GM23338 (cell line): ENCODE measurements around the gene NRCAM. TPM values are rescaled to one million over a fixed set of nuclear protein-coding genes. Genes with fewer than 3 reads are reported as not detected.

ENCODE experiments used
- ATAC-seq: fragments of 200-7000 bp; cut with Tn5 transposase; 3 replicates; pipeline ENCODE4 v1.9.1; 2020
- DNase-seq: peaks from one replicate; pipeline ENCODE4 v3.0.0-alpha.2; 2015; ENCODE audit warnings: low spot score
- H2AFZ ChIP-seq: fragments of 200-600 bp; sonication (generic); 2 replicates; pipeline ENCODE4 v1.8.0; 2016; ENCODE audit warnings: antibody characterized with exemption, mild to moderate bottlenecking, moderate library complexity
- H3F3A ChIP-seq: fragments of 200-600 bp; sonication (generic); replicated peaks from 2 replicates; pipeline ENCODE4 v1.8.0; 2017; ENCODE audit warnings: antibody characterized with exemption, mixed run types, low read depth
- H3K27ac ChIP-seq: fragments of 200-600 bp; sonication (generic); 2 replicates; pipeline ENCODE4 v1.6.1; 2016; ENCODE audit warnings: low read depth
- H3K27me3 ChIP-seq: fragments of 200-600 bp; sonication (generic); 2 replicates; pipeline ENCODE4 v1.8.0; 2016; ENCODE audit warnings: mild to moderate bottlenecking, mixed run types, moderate library complexity; ENCODE audit not compliant: insufficient read depth
- H3K36me3 ChIP-seq: fragments of 200-600 bp; sonication (generic); 2 replicates; pipeline ENCODE4 v1.8.0; 2016; ENCODE audit warnings: mild to moderate bottlenecking; ENCODE audit not compliant: insufficient read depth
- H3K4me1 ChIP-seq: fragments of 200-600 bp; sonication (generic); 2 replicates; pipeline ENCODE4 v1.8.0; 2016; ENCODE audit warnings: mild to moderate bottlenecking, moderate library complexity; ENCODE audit not compliant: insufficient read depth
- H3K4me2 ChIP-seq: fragments of 200-600 bp; sonication (generic); 2 replicates; pipeline ENCODE4 v1.7.1; 2017; ENCODE audit warnings: mixed run types
- H3K4me3 ChIP-seq: fragments of 200-600 bp; sonication (generic); 2 replicates; pipeline ENCODE4 v1.6.1; 2016; ENCODE audit warnings: mixed run types
- H3K79me2 ChIP-seq: fragments of 200-600 bp; sonication (generic); replicated peaks from 2 replicates; pipeline ENCODE4 v1.8.0; 2017; ENCODE audit warnings: mild to moderate bottlenecking; ENCODE audit not compliant: insufficient read depth
- H3K9me2 ChIP-seq: fragments of 200-600 bp; sonication (generic); 2 replicates; pipeline ENCODE4 v1.8.0; 2017; ENCODE audit not compliant: insufficient read depth
- H4K20me1 ChIP-seq: fragments of 200-600 bp; sonication (generic); replicated peaks from 2 replicates; pipeline ENCODE4 v1.8.0; 2017; ENCODE audit warnings: mild to moderate bottlenecking; ENCODE audit not compliant: insufficient read depth
- H3K27ac Mint-ChIP-seq: 2 replicates; pipeline ENCODE4 v1.8.0; 2020; ENCODE audit warnings: inconsistent platforms, mild to moderate bottlenecking, moderate library complexity, mixed read lengths
- H3K27me3 Mint-ChIP-seq: 3 replicates; pipeline ENCODE4 v1.8.0; 2022; ENCODE audit warnings: low read depth, mild to moderate bottlenecking, moderate library complexity, mixed read lengths, inconsistent platforms; ENCODE audit not compliant: insufficient read depth, poor library complexity
- H3K36me3 Mint-ChIP-seq: 3 replicates; pipeline ENCODE4 v1.8.0; 2021; ENCODE audit warnings: low read depth, mild to moderate bottlenecking, inconsistent platforms, moderate library complexity, mixed read lengths
- H3K4me1 Mint-ChIP-seq: 3 replicates; pipeline ENCODE4 v1.8.0; 2020; ENCODE audit warnings: mild to moderate bottlenecking, inconsistent platforms, mixed read lengths
- H3K4me3 Mint-ChIP-seq: 3 replicates; pipeline ENCODE4 v1.8.0; 2021; ENCODE audit warnings: moderate library complexity, mild to moderate bottlenecking, inconsistent platforms, mixed read lengths
- H3K9me3 Mint-ChIP-seq: 3 replicates; pipeline ENCODE4 v1.8.0; 2020; ENCODE audit warnings: moderate library complexity, mild to moderate bottlenecking, inconsistent platforms, mixed read lengths
- CREB1 ChIP-seq: fragments of 250-450 bp; sonication (Bioruptor Pico); IDR thresholded peaks from 2 replicates; pipeline ENCODE4 v1.5.0; 2020; ENCODE audit warnings: low read depth, mild to moderate bottlenecking, moderate library complexity
- ETS1 ChIP-seq: IDR thresholded peaks from 2 replicates; pipeline ENCODE4 v1.6.1; 2016; ENCODE audit warnings: antibody characterized with exemption
- EZH2 ChIP-seq: fragments of 200-600 bp; sonication (generic); IDR thresholded peaks from one replicate; pipeline ENCODE4 v1.8.0; 2017; ENCODE audit warnings: antibody characterized with exemption, mild to moderate bottlenecking, low read depth; ENCODE audit not compliant: unreplicated experiment
- JUNB ChIP-seq: IDR thresholded peaks from one replicate; pipeline ENCODE4 v1.6.1; 2016; ENCODE audit warnings: antibody characterized with exemption; ENCODE audit not compliant: unreplicated experiment
- NANOG ChIP-seq: IDR thresholded peaks from 2 replicates; pipeline ENCODE4 v1.6.1; 2016; ENCODE audit warnings: antibody characterized with exemption, borderline replicate concordance
- STAT1 ChIP-seq: IDR thresholded peaks from one replicate; pipeline ENCODE4 v1.6.1; 2016; ENCODE audit warnings: antibody characterized with exemption; ENCODE audit not compliant: unreplicated experiment
- ZNF114 ChIP-seq: fragments of 250-450 bp; sonication (Bioruptor Pico); IDR thresholded peaks from 2 replicates; pipeline ENCODE4 v1.5.0; 2020; ENCODE audit warnings: mild to moderate bottlenecking, moderate library complexity
- ZNF331 ChIP-seq: fragments of 250-450 bp; sonication (Bioruptor Pico); IDR thresholded peaks from 2 replicates; pipeline ENCODE4 v1.5.0; 2020; ENCODE audit warnings: low read depth, mild to moderate bottlenecking, moderate library complexity
- polyA plus RNA-seq: library from polyadenylated mRNA; unstranded; fragments of >200 nt; fragmentation: Nextera tagmentation; extraction: Ambion mirVana; gene quantifications from 2 replicates; pipeline ENCODE4 v1.2.1, GENCODE V29; 2016
- total RNA-seq: library from RNA; depleted of rRNA; stranded (reverse); fragments of >200 nt; shearing (Covaris generic); gene quantifications from 2 replicates; pipeline ENCODE4 v1.2.3, GENCODE V29; 2014
- TF ChIP-seq, protein P1 (sequence below): fragments of 250-450 bp; sonication (Bioruptor Pico); IDR thresholded peaks from 2 replicates; pipeline ENCODE4 v1.5.0; 2020; ENCODE audit warnings: mild to moderate bottlenecking, moderate library complexity
- TF ChIP-seq, protein P2 (sequence below): IDR thresholded peaks from one replicate; pipeline ENCODE4 v1.6.1; 2018; ENCODE audit warnings: antibody characterized with exemption; ENCODE audit not compliant: unreplicated experiment
- TF ChIP-seq, protein P3 (sequence below), 2 experiments: fragments of 200-600 bp in 1 of 2; sonication (generic) in 1 of 2; conservative IDR thresholded peaks; 2 replicates each; pipeline versions ENCODE4 v1.5.1 to v1.6.1; 2016 to 2017; ENCODE audit warnings: antibody characterized with exemption in 2 of 2, low read depth in 2 of 2, mild to moderate bottlenecking in 2 of 2, moderate library complexity in 1 of 2

Gene NRCAM
- total and polyA plus RNA-seq, 2 experiments from 2014 or later = 2.5 to 6.8 TPM

GRCh38 chr7:108129018-108129965 is 326.9 kb downstream of the NRCAM start:
- DNase-seq (no peak), ATAC-seq (no peak)
- no peaks in the 10 kb centered on the region for H3K9me2 ChIP-seq
- no peak overlapping the region for H3K4me3 Mint-ChIP-seq
- H3K79me2 ChIP-seq = no peaks in the 10 kb centered on the region
- no peaks in the 10 kb centered on the region for H3K9me3 Mint-ChIP-seq
- H4K20me1 ChIP-seq = no peaks in the 10 kb centered on the region
- no peaks in the 10 kb centered on the region for H3K27me3 ChIP-seq
- H3F3A ChIP-seq = no peaks in the 10 kb centered on the region
- no peak overlapping the region for H3K4me3 ChIP-seq
- no peak overlapping the region for H3K27ac Mint-ChIP-seq
- H3K27ac ChIP-seq = no peak overlapping the region
- H3K4me1 Mint-ChIP-seq = peaks cover 4% of the 10 kb centered on the region; the same call in 2 of the 3 replicates
- H2AFZ ChIP-seq = no peak overlapping the region
- no peaks in the 10 kb centered on the region for H3K36me3 Mint-ChIP-seq
- no peaks in the 10 kb centered on the region for H3K27me3 Mint-ChIP-seq
- no peak overlapping the region for H3K4me2 ChIP-seq
- TF ChIP-seq, protein P1, sequence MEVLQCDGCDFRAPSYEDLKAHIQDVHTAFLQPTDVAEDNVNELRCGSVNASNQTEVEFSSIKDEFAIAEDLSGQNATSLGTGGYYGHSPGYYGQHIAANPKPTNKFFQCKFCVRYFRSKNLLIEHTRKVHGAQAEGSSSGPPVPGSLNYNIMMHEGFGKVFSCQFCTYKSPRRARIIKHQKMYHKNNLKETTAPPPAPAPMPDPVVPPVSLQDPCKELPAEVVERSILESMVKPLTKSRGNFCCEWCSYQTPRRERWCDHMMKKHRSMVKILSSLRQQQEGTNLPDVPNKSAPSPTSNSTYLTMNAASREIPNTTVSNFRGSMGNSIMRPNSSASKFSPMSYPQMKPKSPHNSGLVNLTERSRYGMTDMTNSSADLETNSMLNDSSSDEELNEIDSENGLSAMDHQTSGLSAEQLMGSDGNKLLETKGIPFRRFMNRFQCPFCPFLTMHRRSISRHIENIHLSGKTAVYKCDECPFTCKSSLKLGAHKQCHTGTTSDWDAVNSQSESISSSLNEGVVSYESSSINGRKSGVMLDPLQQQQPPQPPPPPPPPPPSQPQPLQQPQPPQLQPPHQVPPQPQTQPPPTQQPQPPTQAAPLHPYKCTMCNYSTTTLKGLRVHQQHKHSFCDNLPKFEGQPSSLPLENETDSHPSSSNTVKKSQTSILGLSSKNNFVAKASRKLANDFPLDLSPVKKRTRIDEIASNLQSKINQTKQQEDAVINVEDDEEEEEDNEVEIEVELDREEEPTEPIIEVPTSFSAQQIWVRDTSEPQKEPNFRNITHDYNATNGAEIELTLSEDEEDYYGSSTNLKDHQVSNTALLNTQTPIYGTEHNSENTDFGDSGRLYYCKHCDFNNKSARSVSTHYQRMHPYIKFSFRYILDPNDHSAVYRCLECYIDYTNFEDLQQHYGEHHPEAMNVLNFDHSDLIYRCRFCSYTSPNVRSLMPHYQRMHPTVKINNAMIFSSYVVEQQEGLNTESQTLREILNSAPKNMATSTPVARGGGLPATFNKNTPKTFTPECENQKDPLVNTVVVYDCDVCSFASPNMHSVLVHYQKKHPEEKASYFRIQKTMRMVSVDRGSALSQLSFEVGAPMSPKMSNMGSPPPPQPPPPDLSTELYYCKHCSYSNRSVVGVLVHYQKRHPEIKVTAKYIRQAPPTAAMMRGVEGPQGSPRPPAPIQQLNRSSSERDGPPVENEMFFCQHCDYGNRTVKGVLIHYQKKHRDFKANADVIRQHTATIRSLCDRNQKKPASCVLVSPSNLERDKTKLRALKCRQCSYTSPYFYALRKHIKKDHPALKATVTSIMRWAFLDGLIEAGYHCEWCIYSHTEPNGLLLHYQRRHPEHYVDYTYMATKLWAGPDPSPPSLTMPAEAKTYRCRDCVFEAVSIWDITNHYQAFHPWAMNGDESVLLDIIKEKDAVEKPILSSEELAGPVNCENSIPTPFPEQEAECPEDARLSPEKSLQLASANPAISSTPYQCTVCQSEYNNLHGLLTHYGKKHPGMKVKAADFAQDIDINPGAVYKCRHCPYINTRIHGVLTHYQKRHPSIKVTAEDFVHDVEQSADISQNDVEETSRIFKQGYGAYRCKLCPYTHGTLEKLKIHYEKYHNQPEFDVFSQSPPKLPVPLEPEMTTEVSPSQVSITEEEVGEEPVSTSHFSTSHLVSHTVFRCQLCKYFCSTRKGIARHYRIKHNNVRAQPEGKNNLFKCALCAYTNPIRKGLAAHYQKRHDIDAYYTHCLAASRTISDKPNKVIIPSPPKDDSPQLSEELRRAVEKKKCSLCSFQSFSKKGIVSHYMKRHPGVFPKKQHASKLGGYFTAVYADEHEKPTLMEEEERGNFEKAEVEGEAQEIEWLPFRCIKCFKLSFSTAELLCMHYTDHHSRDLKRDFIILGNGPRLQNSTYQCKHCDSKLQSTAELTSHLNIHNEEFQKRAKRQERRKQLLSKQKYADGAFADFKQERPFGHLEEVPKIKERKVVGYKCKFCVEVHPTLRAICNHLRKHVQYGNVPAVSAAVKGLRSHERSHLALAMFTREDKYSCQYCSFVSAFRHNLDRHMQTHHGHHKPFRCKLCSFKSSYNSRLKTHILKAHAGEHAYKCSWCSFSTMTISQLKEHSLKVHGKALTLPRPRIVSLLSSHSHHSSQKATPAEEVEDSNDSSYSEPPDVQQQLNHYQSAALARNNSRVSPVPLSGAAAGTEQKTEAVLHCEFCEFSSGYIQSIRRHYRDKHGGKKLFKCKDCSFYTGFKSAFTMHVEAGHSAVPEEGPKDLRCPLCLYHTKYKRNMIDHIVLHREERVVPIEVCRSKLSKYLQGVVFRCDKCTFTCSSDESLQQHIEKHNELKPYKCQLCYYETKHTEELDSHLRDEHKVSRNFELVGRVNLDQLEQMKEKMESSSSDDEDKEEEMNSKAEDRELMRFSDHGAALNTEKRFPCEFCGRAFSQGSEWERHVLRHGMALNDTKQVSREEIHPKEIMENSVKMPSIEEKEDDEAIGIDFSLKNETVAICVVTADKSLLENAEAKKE (CRISPR knock-in tag) = no peak
- no peak for TF ChIP-seq ETS1
- TF ChIP-seq, protein P2, sequence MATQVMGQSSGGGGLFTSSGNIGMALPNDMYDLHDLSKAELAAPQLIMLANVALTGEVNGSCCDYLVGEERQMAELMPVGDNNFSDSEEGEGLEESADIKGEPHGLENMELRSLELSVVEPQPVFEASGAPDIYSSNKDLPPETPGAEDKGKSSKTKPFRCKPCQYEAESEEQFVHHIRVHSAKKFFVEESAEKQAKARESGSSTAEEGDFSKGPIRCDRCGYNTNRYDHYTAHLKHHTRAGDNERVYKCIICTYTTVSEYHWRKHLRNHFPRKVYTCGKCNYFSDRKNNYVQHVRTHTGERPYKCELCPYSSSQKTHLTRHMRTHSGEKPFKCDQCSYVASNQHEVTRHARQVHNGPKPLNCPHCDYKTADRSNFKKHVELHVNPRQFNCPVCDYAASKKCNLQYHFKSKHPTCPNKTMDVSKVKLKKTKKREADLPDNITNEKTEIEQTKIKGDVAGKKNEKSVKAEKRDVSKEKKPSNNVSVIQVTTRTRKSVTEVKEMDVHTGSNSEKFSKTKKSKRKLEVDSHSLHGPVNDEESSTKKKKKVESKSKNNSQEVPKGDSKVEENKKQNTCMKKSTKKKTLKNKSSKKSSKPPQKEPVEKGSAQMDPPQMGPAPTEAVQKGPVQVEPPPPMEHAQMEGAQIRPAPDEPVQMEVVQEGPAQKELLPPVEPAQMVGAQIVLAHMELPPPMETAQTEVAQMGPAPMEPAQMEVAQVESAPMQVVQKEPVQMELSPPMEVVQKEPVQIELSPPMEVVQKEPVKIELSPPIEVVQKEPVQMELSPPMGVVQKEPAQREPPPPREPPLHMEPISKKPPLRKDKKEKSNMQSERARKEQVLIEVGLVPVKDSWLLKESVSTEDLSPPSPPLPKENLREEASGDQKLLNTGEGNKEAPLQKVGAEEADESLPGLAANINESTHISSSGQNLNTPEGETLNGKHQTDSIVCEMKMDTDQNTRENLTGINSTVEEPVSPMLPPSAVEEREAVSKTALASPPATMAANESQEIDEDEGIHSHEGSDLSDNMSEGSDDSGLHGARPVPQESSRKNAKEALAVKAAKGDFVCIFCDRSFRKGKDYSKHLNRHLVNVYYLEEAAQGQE = no peak
- TF ChIP-seq, protein P3, sequence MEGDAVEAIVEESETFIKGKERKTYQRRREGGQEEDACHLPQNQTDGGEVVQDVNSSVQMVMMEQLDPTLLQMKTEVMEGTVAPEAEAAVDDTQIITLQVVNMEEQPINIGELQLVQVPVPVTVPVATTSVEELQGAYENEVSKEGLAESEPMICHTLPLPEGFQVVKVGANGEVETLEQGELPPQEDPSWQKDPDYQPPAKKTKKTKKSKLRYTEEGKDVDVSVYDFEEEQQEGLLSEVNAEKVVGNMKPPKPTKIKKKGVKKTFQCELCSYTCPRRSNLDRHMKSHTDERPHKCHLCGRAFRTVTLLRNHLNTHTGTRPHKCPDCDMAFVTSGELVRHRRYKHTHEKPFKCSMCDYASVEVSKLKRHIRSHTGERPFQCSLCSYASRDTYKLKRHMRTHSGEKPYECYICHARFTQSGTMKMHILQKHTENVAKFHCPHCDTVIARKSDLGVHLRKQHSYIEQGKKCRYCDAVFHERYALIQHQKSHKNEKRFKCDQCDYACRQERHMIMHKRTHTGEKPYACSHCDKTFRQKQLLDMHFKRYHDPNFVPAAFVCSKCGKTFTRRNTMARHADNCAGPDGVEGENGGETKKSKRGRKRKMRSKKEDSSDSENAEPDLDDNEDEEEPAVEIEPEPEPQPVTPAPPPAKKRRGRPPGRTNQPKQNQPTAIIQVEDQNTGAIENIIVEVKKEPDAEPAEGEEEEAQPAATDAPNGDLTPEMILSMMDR (conservative IDR thresholded peaks at IDR 0.05; ENCODE audit: low read depth in 2 of 2) = no peak
- no peak for TF ChIP-seq CREB1 (CRISPR knock-in tag)
- no peak for TF ChIP-seq EZH2
- TF ChIP-seq JUNB = no peak
- TF ChIP-seq ZNF114 (CRISPR knock-in tag) = no peak
- no peak for TF ChIP-seq NANOG
- no peak for TF ChIP-seq STAT1
- TF ChIP-seq ZNF331 (CRISPR knock-in tag) = no peak
- no peaks in the 10 kb centered on the region for H3K4me1 ChIP-seq
- H3K36me3 ChIP-seq = no peaks in the 10 kb centered on the region
